NCI-H2029 (cell line): ENCODE data around the gene CREB1.
A peak's percentile ranks its signal among the peaks of the same experiment; 100 is the strongest.
"Not testable (repeated sequence)": the region's sequence is repeated elsewhere in the genome, so short reads cannot be mapped to it uniquely, and the experiment has no call there.

ENCODE experiments used
- DNase-seq: peaks from one replicate; lab custom pipeline; 2025; lab: John Stamatoyannopoulos, UW

CREB1 gene

GRCh38 chr2:207617011-207617671 lies 87.4 kb downstream of the CREB1 start:
- no peak for DNase-seq

- DNase-seq = no peak
Observed at GRCh38 chr2:207619764-207620203, 90.0 kb downstream of the CREB1 start.

GRCh38 chr2:207621501-207622039 lies 91.8 kb downstream of the CREB1 start:
- no peak for DNase-seq

- peak; percentile 35 for DNase-seq
Observed at GRCh38 chr2:207624185-207625013, 94.6 kb downstream of the CREB1 start.

GRCh38 chr2:207625014-207625907 lies 95.5 kb downstream of the CREB1 start, which contains the start of gene METTL21A:
Gene METTL21A (minus strand): TSS chr2:207625394. CDS start chr2:207624375, 1,019 bp downstream.
- DNase-seq = peak; percentile 77

GRCh38 chr2:207629553-207629952 lies 99.8 kb downstream of the CREB1 start:
- no peak for DNase-seq

GRCh38 chr2:207630491-207630890 lies 100.7 kb downstream of the CREB1 start:
- no peak for DNase-seq

GRCh38 chr2:207632575-207633493 lies 103.1 kb downstream of the CREB1 start:
- no peak for DNase-seq

- DNase-seq = no peak
Observed at GRCh38 chr2:207633686-207634085, 103.9 kb downstream of the CREB1 start.

- no peak for DNase-seq
Observed at GRCh38 chr2:207635468-207636200, 105.9 kb downstream of the CREB1 start.

GRCh38 chr2:207639288-207639687 lies 109.5 kb downstream of the CREB1 start:
- not testable (repeated sequence) for DNase-seq

GRCh38 chr2:207640160-207640559 lies 110.4 kb downstream of the CREB1 start:
- no peak for DNase-seq

GRCh38 chr2:207640661-207641060 lies 110.9 kb downstream of the CREB1 start:
- no peak for DNase-seq

GRCh38 chr2:207643892-207644291 lies 114.1 kb downstream of the CREB1 start:
- no peak for DNase-seq

- not testable (repeated sequence) for DNase-seq
Observed at GRCh38 chr2:207646582-207646981, 116.8 kb downstream of the CREB1 start.
